Measurements from ENCODE around the gene LSP1.

Gene LSP1

DNA sequence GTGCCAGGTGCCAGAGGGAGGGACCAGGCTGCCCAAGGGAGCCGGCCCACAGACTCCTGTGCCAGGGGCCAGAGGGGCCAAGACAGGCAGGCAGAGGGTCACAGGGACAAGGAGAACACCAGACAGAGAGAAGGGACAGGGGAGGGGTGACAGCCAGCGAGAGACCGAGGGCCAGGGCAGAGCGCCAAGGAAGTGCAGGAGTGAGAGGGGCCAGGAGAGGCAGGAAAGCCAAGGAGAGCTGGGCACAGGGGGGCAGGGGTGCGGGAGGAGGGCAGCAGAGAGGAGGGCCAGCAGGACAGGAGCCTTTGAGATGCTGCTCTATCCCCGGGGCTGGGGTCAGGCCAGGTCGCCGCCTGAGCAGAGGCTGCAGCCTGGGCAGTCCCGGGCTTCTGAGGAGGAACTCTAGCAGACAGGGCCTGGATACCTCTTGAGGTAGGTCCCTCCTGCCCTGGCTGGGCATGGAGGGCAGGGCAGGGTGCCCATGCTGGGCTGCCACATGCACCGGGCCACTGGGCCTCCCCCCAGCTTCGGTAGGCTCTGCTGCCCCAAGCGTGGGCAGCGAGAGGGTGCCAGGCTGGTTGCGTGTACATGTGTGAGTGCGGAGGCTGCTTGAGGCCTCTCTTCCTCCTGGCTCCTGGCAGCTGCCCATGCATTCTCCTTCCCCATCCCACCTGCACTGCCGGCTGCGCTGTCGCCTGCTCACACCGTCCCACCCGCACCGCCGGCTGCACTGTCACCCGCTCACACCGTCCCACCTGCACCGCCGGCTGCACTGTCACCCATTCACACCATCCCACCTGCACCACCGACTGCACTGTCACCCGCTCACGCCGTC, 12.2 kb downstream of the LSP1 start:
- no peak for DNase-seq (ENCODE audit: low spot score)
- H3K27ac ChIP-seq = peak overlapping the region; percentile 100
- TF ChIP-seq, protein P1, sequence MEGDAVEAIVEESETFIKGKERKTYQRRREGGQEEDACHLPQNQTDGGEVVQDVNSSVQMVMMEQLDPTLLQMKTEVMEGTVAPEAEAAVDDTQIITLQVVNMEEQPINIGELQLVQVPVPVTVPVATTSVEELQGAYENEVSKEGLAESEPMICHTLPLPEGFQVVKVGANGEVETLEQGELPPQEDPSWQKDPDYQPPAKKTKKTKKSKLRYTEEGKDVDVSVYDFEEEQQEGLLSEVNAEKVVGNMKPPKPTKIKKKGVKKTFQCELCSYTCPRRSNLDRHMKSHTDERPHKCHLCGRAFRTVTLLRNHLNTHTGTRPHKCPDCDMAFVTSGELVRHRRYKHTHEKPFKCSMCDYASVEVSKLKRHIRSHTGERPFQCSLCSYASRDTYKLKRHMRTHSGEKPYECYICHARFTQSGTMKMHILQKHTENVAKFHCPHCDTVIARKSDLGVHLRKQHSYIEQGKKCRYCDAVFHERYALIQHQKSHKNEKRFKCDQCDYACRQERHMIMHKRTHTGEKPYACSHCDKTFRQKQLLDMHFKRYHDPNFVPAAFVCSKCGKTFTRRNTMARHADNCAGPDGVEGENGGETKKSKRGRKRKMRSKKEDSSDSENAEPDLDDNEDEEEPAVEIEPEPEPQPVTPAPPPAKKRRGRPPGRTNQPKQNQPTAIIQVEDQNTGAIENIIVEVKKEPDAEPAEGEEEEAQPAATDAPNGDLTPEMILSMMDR (conservative IDR thresholded peaks at IDR 0.05; ENCODE audit: low read depth) = no peak
- ChIA-PET POLR2A (ENCODE audit: low non-redundant PET) (no interaction called here), CTCF (interaction anchor here (0.5 to 1.0 kb wide), 2 partner anchors 136 to 213 kb away, joined by 3 to 5 read pairs; no protein-coding TSS in a partner anchor)

- peak overlapping the region; percentile 100 for H3K27ac ChIP-seq
- TF ChIP-seq, protein P1 (conservative IDR thresholded peaks at IDR 0.05; ENCODE audit: low read depth) = no peak
- POLR2A ChIA-PET (ENCODE audit: low non-redundant PET) = no interaction called here
- no peak for DNase-seq (ENCODE audit: low spot score)
- CTCF ChIA-PET = no interaction called here
These were observed 13.3 kb downstream of the LSP1 start for GRCh38 chr11:1866226-1866625.

GRCh38 chr11:1866776-1867175, 13.9 kb downstream of the LSP1 start:
- H3K27ac ChIP-seq = peak overlapping the region; percentile 100
- CTCF ChIA-PET = no interaction called here
- TF ChIP-seq, protein P1 (conservative IDR thresholded peaks at IDR 0.05; ENCODE audit: low read depth) = no peak
- POLR2A ChIA-PET (ENCODE audit: low non-redundant PET) = no interaction called here
- no peak for DNase-seq (ENCODE audit: low spot score)

- CTCF ChIA-PET = interaction anchor here (0.6 kb wide), 1 partner anchor 135 kb away, joined by 3 read pairs; no protein-coding TSS in a partner anchor
- TF ChIP-seq, protein P1 (conservative IDR thresholded peaks at IDR 0.05; ENCODE audit: low read depth) = no peak
These were observed 14.5 kb downstream of the LSP1 start for GRCh38 chr11:1867381-1867780.

DNA sequence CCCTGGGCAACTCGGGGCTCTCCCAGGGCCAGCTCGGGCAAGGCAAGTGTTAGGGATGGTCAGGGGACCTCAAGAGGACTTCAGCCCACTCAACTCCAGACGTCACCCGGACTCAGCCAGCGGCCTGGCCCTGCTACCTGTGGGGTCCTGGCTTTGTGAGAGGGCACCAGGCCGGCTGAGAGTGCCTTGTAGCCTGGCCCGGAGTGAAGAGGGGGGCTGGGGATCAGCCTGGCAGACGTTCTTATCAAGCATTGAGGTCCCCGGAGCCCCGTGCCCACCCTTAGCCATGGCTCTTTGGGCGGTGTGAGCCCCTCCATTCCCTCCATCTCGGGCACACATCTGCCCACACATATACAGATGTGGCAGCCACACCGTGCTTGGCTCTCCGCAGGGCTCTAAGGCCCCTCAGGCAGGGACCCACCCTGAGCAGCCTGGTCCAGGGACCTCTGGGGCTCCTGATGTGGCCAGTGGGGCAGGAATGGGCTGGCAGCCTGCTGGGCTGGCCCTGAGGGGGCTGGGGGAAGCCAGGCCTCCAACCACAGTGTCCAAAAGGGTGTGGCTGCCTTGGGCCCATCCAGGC, 15.3 kb downstream of the LSP1 start:
- ChIA-PET POLR2A (ENCODE audit: low non-redundant PET) (no interaction called here), CTCF (interaction anchor here (0.6 to 1.6 kb wide), 2 partner anchors 14 to 134 kb away, joined by 3 to 7 read pairs; no protein-coding TSS in a partner anchor)
- no peak for DNase-seq (ENCODE audit: low spot score)
- peak overlapping the region; percentile 100 for H3K27ac ChIP-seq
- TF ChIP-seq, protein P1 (conservative IDR thresholded peaks at IDR 0.05; ENCODE audit: low read depth) = no peak

More at GRCh38 chr11:1867381-1867780, 14.5 kb downstream of the LSP1 start:
- no peak for DNase-seq (ENCODE audit: low spot score)
- H3K27ac ChIP-seq = peak overlapping the region; percentile 100
- POLR2A ChIA-PET (ENCODE audit: low non-redundant PET) = no interaction called here

DNA sequence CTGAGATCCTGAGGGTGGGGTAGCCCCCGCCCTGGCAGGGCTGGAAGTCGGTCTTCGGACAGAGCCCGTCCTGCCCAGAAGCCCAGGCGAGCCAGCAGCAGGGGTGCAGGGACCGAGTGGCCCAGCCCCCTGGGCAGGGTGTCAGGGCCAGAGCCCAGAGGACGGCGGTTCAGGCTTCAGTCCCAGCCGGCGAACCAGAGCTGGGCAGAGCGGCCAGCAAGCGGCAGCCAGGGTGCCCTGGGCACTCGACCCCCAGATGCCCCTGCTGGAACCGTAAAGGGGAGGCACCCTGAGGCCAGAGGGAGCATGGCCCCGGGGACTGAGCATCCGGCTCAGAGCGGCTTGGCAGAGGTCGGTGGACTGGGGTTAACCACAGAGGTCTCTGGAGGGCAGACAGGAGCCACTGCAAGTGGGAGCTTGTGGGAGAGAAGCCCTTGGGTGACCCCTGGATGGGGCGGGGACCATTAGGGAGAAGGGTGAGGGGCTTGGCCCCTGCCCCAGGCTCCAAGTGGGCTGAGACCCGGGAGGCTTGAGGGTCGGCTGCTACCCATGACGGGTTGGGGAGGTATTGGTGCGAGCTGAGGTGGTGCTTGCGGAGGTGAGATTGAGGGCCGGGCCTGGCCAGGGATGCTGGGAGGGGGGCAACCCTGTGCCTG, 15.9 kb downstream of the LSP1 start:
- peak overlapping the region; percentile 100 for H3K27ac ChIP-seq
- TF ChIP-seq, protein P1 (conservative IDR thresholded peaks at IDR 0.05; ENCODE audit: low read depth) = no peak
- POLR2A ChIA-PET (ENCODE audit: low non-redundant PET) = no interaction called here
- DNase-seq (ENCODE audit: low spot score) = no peak
- CTCF ChIA-PET = interaction anchor here (1.6 kb wide), 1 partner anchor 14 kb away, joined by 7 read pairs; no protein-coding TSS in a partner anchor

Measured in RWPE1 (cell line).